ENCODE data around the gene TCF4. TPM values are rescaled to one million over a fixed set of nuclear protein-coding genes. Genes with fewer than 3 reads are reported as not detected.
A peak's percentile ranks its signal among the peaks of the same experiment; 100 is the strongest.

Gene TCF4
- total RNA-seq, 4 donors from 2014 or later = 80.9 to 172 (median 94.0) TPM

- WGBS = 80% methylated on average over 2 of the region's 2 CpGs
Measured at GRCh38 chr18:55331301-55331700, 256.7 kb downstream of the TCF4 start.

GRCh38 chr18:55328301-55328700 is 259.7 kb downstream of the TCF4 start:
- Histone ChIP-seq H3K9me3 (no peaks in the 10 kb centered on the region), H3K4me3 (no peak overlapping the region), H3K4me1 (peaks cover 24% of the 10 kb centered on the region), H3K27me3 (no peaks in the 10 kb centered on the region), H3K36me3 (no peaks in the 10 kb centered on the region), H3K27ac (peak overlapping the region; percentile 51)
- 66% methylated on average over 4 of the region's 4 CpGs for WGBS
- DNase-seq (ENCODE audit: low spot score in 2 of 2) = no peak
- TF ChIP-seq POLR2AphosphoS5 (IDR thresholded peaks at IDR 0.05) (peak in 1 of 3 donors; percentile 41), EP300 (IDR thresholded peaks at IDR 0.05) (no peak), POLR2A (IDR thresholded peaks at IDR 0.05) (no peak)

More at GRCh38 chr18:55331301-55331700, 256.7 kb downstream of the TCF4 start:
- Histone ChIP-seq H3K27me3 (no peaks in the 10 kb centered on the region), H3K4me1 (peaks cover 23% of the 10 kb centered on the region), H3K9me3 (no peaks in the 10 kb centered on the region), H3K27ac (no peak overlapping the region), H3K4me3 (no peak overlapping the region), H3K36me3 (no peaks in the 10 kb centered on the region)
- TF ChIP-seq POLR2AphosphoS5 (IDR thresholded peaks at IDR 0.05) (no peak), EP300 (IDR thresholded peaks at IDR 0.05) (no peak), CTCF (IDR thresholded peaks at IDR 0.05) (no peak), POLR2A (IDR thresholded peaks at IDR 0.05) (no peak)
- DNase-seq (ENCODE audit: low spot score in 2 of 2) = no peak

- H3K27ac ChIP-seq = peak overlapping the region; percentile 51
- H3K36me3 ChIP-seq = no peaks in the 10 kb centered on the region
- H3K9me3 ChIP-seq = no peaks in the 10 kb centered on the region
- no peak for DNase-seq (ENCODE audit: low spot score in 2 of 2)
- H3K27me3 ChIP-seq = no peaks in the 10 kb centered on the region
- H3K4me3 ChIP-seq = no peak overlapping the region
- TF ChIP-seq POLR2AphosphoS5 (IDR thresholded peaks at IDR 0.05) (no peak), POLR2A (IDR thresholded peaks at IDR 0.05) (no peak), EP300 (IDR thresholded peaks at IDR 0.05) (no peak), CTCF (IDR thresholded peaks at IDR 0.05) (no peak)
- peaks cover 32% of the 10 kb centered on the region for H3K4me1 ChIP-seq
- 86% methylated on average over 1 of the region's 1 CpG for WGBS
Measured at GRCh38 chr18:55327454-55327853, 260.5 kb downstream of the TCF4 start.

GRCh38 chr18:55326134-55326533 is 261.9 kb downstream of the TCF4 start:
- no peaks in the 10 kb centered on the region for H3K9me3 ChIP-seq
- H3K4me3 ChIP-seq = no peak overlapping the region
- no peaks in the 10 kb centered on the region for H3K36me3 ChIP-seq
- no peak overlapping the region for H3K27ac ChIP-seq
- no peak for DNase-seq (ENCODE audit: low spot score in 2 of 2)
- peaks cover 36% of the 10 kb centered on the region for H3K4me1 ChIP-seq
- no peak for TF ChIP-seq EP300 (IDR thresholded peaks at IDR 0.05)
- H3K27me3 ChIP-seq = no peaks in the 10 kb centered on the region

GRCh38 chr18:55324166-55324565 is 263.8 kb downstream of the TCF4 start:
- Histone ChIP-seq H3K4me1 (peaks cover 37% of the 10 kb centered on the region), H3K36me3 (no peaks in the 10 kb centered on the region), H3K4me3 (no peak overlapping the region), H3K27ac (peak overlapping the region; percentile 89), H3K9me3 (no peaks in the 10 kb centered on the region), H3K27me3 (no peaks in the 10 kb centered on the region)
- no peak for DNase-seq (ENCODE audit: low spot score in 2 of 2)
- TF ChIP-seq CTCF (IDR thresholded peaks at IDR 0.05) (no peak), EP300 (IDR thresholded peaks at IDR 0.05) (no peak), POLR2A (IDR thresholded peaks at IDR 0.05) (no peak), POLR2AphosphoS5 (IDR thresholded peaks at IDR 0.05) (no peak)
- WGBS = 71% methylated on average over 5 of the region's 5 CpGs

- H3K4me3 ChIP-seq = peak overlapping the region; percentile 55
- H3K27me3 ChIP-seq = no peaks in the 10 kb centered on the region
- DNase-seq (ENCODE audit: low spot score in 2 of 2) = no peak
- WGBS = 49% methylated on average over 10 of the region's 10 CpGs
- no peaks in the 10 kb centered on the region for H3K36me3 ChIP-seq
- peaks cover 32% of the 10 kb centered on the region for H3K4me1 ChIP-seq
- H3K27ac ChIP-seq = peak overlapping the region; percentile 89
- H3K9me3 ChIP-seq = no peaks in the 10 kb centered on the region
- TF ChIP-seq POLR2AphosphoS5 (IDR thresholded peaks at IDR 0.05) (no peak), CTCF (IDR thresholded peaks at IDR 0.05) (no peak), POLR2A (IDR thresholded peaks at IDR 0.05) (no peak), EP300 (IDR thresholded peaks at IDR 0.05) (no peak)
Measured at GRCh38 chr18:55323051-55323994, 264.7 kb downstream of the TCF4 start.

All from suprapubic skin (tissue), 4 donors.